ACHN (cell line): ENCODE measurements around the gene USP17L29.
"Not testable (repeated sequence)": the region's sequence is repeated elsewhere in the genome, so short reads cannot be mapped to it uniquely, and the experiment has no call there.

Experiments
- DNase-seq: peaks from one replicate; pipeline ENCODE4 v3.0.0-alpha.2; 2015
- in situ Hi-C: cut with HindIII; loops from 2 replicates; pipeline ENCODE4 v1.10.0; 2017; ENCODE audit warnings: low sequenced_read_pairs, low pct_ligation_motif_present, low pct_unique_long_range_greater_than_20kb

Gene USP17L29

GRCh38 chr4:9353338-9353737, at the start of gene USP17L29:
TSS of gene USP17L29 (plus strand) at chr4:9353638. CDS start at chr4:9353638, 0 bp downstream.
- DNase-seq, in situ Hi-C loops: not testable (repeated sequence)

GRCh38 chr4:9324191-9324590, 29.2 kb upstream of the USP17L29 start:
- in situ Hi-C loops: not testable (repeated sequence)

DNA sequence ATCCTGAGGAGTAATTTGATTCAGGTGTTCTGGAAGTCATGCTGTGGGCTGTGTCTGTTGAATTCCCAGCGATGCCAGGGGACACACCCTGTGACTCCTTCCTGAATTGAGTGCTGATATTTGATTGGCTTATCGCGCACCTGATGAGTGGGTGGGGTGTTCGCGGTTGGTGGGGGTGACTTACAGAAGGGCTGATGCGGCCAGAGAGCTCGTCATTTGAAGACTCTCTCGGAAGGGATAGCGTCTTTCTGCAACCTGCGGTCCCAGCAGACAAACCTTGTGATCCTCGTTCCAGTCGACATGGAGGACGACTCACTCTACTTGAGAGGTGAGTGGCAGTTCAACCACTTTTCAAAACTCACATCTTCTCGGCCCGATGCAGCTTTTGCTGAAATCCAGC, 28.6 kb upstream of the USP17L29 start, which contains the start of gene USP17L24:
USP17L24 (plus strand) TSS at position 301 of the 400 bp plus-strand sequence; CDS start at position 301, 0 bp downstream.
- in situ Hi-C loops, DNase-seq: not testable (repeated sequence)

More at GRCh38 chr4:9324191-9324590, 29.2 kb upstream of the USP17L29 start:
- DNase-seq: not testable (repeated sequence)

DNA sequence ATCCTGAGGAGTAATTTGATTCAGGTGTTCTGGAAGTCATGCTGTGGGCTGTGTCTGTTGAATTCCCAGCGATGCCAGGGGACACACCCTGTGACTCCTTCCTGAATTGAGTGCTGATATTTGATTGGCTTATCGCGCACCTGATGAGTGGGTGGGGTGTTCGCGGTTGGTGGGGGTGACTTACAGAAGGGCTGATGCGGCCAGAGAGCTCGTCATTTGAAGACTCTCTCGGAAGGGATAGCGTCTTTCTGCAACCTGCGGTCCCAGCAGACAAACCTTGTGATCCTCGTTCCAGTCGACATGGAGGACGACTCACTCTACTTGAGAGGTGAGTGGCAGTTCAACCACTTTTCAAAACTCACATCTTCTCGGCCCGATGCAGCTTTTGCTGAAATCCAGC, 23.8 kb upstream of the USP17L29 start, which contains the start of gene USP17L25:
USP17L25 (plus strand) TSS at position 301 of the 400 bp plus-strand sequence; CDS start at position 301, 0 bp downstream.
- in situ Hi-C loops, DNase-seq: not testable (repeated sequence)

- in situ Hi-C loops: not testable (repeated sequence)
Observed at GRCh38 chr4:9334358-9334757, 19.1 kb upstream of the USP17L29 start, which contains the start of gene USP17L26. TSS of gene USP17L26 (plus strand) at chr4:9334658. CDS start at chr4:9334658, 0 bp downstream.

GRCh38 chr4:9339103-9339502, 14.3 kb upstream of the USP17L29 start, which contains the start of gene USP17L5:
TSS of gene USP17L5 (plus strand) at chr4:9339403. CDS start at chr4:9339403, 0 bp downstream.
- in situ Hi-C loops: not testable (repeated sequence)

More at GRCh38 chr4:9334358-9334757, 19.1 kb upstream of the USP17L29 start, which contains the start of gene USP17L26:
- DNase-seq: not testable (repeated sequence)

DNA sequence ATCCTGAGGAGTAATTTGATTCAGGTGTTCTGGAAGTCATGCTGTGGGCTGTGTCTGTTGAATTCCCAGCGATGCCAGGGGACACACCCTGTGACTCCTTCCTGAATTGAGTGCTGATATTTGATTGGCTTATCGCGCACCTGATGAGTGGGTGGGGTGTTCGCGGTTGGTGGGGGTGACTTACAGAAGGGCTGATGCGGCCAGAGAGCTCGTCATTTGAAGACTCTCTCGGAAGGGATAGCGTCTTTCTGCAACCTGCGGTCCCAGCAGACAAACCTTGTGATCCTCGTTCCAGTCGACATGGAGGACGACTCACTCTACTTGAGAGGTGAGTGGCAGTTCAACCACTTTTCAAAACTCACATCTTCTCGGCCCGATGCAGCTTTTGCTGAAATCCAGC, 9.6 kb upstream of the USP17L29 start, which contains the start of gene USP17L27:
USP17L27 (plus strand) TSS at position 301 of the 400 bp plus-strand sequence; CDS start at position 301, 0 bp downstream.
- in situ Hi-C loops, DNase-seq: not testable (repeated sequence)

More at GRCh38 chr4:9339103-9339502, 14.3 kb upstream of the USP17L29 start, which contains the start of gene USP17L5:
- not testable (repeated sequence) for DNase-seq

- DNase-seq, in situ Hi-C loops: not testable (repeated sequence)
Observed at GRCh38 chr4:9348593-9348992, 4.8 kb upstream of the USP17L29 start, which contains the start of gene USP17L28. TSS of gene USP17L28 (plus strand) at chr4:9348893. CDS start at chr4:9348893, 0 bp downstream.

GRCh38 chr4:9350866-9351265, 2.6 kb upstream of the USP17L29 start:
- DNase-seq, in situ Hi-C loops: not testable (repeated sequence)

DNA sequence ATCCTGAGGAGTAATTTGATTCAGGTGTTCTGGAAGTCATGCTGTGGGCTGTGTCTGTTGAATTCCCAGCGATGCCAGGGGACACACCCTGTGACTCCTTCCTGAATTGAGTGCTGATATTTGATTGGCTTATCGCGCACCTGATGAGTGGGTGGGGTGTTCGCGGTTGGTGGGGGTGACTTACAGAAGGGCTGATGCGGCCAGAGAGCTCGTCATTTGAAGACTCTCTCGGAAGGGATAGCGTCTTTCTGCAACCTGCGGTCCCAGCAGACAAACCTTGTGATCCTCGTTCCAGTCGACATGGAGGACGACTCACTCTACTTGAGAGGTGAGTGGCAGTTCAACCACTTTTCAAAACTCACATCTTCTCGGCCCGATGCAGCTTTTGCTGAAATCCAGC, 9.4 kb downstream of the USP17L29 start, which contains the start of gene USP17L30:
USP17L30 (plus strand) TSS at position 301 of the 400 bp plus-strand sequence; CDS start at position 301, 0 bp downstream.
- in situ Hi-C loops, DNase-seq: not testable (repeated sequence)

- DNase-seq, in situ Hi-C loops: not testable (repeated sequence)
Observed at GRCh38 chr4:9379881-9380280, 26.4 kb downstream of the USP17L29 start.

DNA sequence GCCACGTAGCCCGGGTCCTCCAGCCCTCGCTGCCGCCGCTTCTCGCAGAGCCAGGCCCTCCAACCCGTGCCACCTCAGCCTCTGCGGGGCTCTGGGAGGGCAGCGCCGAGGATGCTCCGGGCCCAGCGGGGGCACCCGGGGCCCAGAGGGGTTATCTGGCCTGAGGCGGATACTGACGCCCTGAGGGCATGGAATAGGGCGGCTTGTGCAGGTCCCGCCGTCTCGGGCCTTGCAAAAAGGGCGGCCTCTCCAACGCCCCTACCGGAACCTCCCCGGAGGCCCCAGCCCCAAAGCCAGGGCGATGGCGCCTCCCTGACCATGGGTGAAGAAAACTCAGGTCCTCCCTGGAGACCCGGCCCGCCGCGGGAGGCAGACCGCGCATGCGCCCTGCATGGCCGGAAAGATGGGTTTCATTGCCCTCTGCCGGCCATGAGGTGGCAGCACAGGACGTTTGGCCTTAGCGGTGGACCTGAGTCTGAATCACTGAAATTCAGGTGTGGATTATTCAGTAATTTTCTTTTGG, 27.6 kb downstream of the USP17L29 start:
- DNase-seq, in situ Hi-C loops: not testable (repeated sequence)

DNA sequence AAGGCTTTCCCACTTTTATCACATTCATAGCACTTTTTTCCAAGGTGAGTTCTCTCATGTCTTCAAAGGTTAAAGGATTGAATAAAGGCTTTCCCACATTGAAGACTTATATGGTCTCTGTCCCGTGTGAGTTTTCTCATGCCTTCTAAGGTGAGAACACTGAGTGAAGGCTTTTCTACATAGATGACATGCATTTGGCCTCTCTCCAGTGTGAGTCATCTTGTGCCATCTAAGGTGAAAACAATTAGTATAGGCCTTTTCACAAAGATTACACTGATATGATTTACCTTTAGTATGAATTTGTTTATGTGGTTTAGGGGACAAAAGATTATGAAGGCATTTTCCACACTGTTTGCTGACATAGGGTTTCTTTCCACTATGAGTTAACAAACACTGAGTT, 30.7 kb downstream of the USP17L29 start:
- in situ Hi-C loops: no loop called here
- DNase-seq: no peak

DNA sequence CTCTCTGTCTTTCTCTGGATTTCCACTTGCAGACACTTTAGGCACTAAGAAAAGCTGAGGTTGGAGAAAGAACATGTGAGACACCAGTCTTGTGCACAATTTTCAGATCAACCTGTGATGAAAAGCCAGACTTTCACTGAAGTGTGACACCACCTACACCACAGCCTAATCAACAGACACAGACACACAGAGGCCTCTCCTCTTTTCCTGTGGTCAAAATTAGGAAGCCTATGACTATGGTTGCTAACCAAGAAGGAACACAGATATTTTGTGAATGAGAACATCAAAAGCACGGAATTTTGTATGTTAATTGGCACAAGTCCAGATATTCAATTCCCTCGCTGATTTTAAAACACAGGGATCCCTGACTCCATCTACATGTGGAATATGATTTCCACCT, 35.6 kb downstream of the USP17L29 start:
- DNase-seq, in situ Hi-C loops: not testable (repeated sequence)
